H1 (cell line): ENCODE data around the gene PLBD1. TPM values are rescaled to one million over a fixed set of nuclear protein-coding genes. Genes with fewer than 3 reads are reported as not detected.

Experiments used
- CTCF ChIA-PET: fragments of 300-600 bp; sonication (Branson Sonifier 250); formaldehyde crosslinking; loops from one replicate; lab custom pipeline; 2021; ENCODE audit not compliant: partially characterized antibody; lab: Charles Lee
- POLR2A ChIA-PET: fragments of 300-600 bp; sonication (Branson Sonifier 250); formaldehyde crosslinking; loops from one replicate; lab custom pipeline; 2021; ENCODE audit warnings: inconsistent platforms; ENCODE audit not compliant: partially characterized antibody; lab: Charles Lee
- DNase-seq, 2 experiments: peaks; one replicate each; pipeline versions ENCODE4 v3.0.0 to v3.0.0-alpha.2; 2010 to 2022; ENCODE audit warnings: low spot score in 2 of 2, low read depth in 1 of 2, mixed read lengths in 1 of 2
- FAIRE-seq: peaks from 2 replicates; lab custom pipeline; 2011; peaks lifted over from hg19 to GRCh38; lab: Jason Lieb, UNC
- H2AFZ ChIP-seq: 2 replicates; pipeline ENCODE4 v1.8.1; 2012; ENCODE audit warnings: low read length, inconsistent platforms
- H2AK5ac ChIP-seq: 2 replicates; pipeline ENCODE4 v1.6.1; 2013; ENCODE audit warnings: low read depth, low read length
- H2BK120ac ChIP-seq: replicated peaks from 2 replicates; pipeline ENCODE3; 2013; ENCODE audit warnings: low read depth, low read length, inconsistent platforms
- H2BK12ac ChIP-seq: 2 replicates; pipeline ENCODE4 v1.6.1; 2013; ENCODE audit warnings: low read depth, low read length
- H2BK15ac ChIP-seq: 2 replicates; pipeline ENCODE4 v1.6.1; 2013; ENCODE audit warnings: low read length
- H2BK20ac ChIP-seq: 2 replicates; pipeline ENCODE4 v1.6.1; 2013; ENCODE audit warnings: low read length
- H2BK5ac ChIP-seq: 2 replicates; pipeline ENCODE4 v1.6.1; 2013; ENCODE audit warnings: low read depth, low read length
- H3K14ac ChIP-seq: 2 replicates; pipeline ENCODE4 v1.6.1; 2013; ENCODE audit warnings: inconsistent platforms; ENCODE audit not compliant: insufficient read length
- H3K18ac ChIP-seq: 2 replicates; pipeline ENCODE4 v1.6.1; 2013; ENCODE audit warnings: low read length; ENCODE audit errors: extremely low read depth
- H3K23ac ChIP-seq: 2 replicates; pipeline ENCODE4 v1.6.1; 2013; ENCODE audit warnings: inconsistent platforms; ENCODE audit not compliant: insufficient read length
- H3K23me2 ChIP-seq: 2 replicates; pipeline ENCODE4 v1.6.1; 2013; ENCODE audit warnings: low read depth, low read length
- H3K27ac ChIP-seq: 2 replicates; pipeline ENCODE4 v1.6.1; 2011; ENCODE audit warnings: low read depth, low read length, inconsistent platforms
- H3K27me3 ChIP-seq, 4 experiments: replicated peaks in 1 of 4; 1 replicate in 1 of 4; 2 replicates in 3 of 4; pipeline versions ENCODE4 v1.6.1 to v1.8.1; 2011 to 2013; ENCODE audit warnings: low read length in 3 of 4, mild to moderate bottlenecking in 3 of 4, inconsistent platforms in 2 of 4, mixed read lengths in 2 of 4, moderate library complexity in 1 of 4; ENCODE audit not compliant: control insufficient read depth in 3 of 4, insufficient read depth in 3 of 4; ENCODE audit errors: extremely low read depth in 1 of 4
- H3K36me3 ChIP-seq, 4 experiments: 2 replicates each; pipeline versions ENCODE4 v1.6.1 to v1.8.1; 2011 to 2013; ENCODE audit warnings: mild to moderate bottlenecking in 4 of 4, low read length in 3 of 4, moderate library complexity in 2 of 4, control low read depth in 1 of 4, inconsistent platforms in 1 of 4; ENCODE audit not compliant: insufficient read depth in 4 of 4, control insufficient read depth in 2 of 4
- H3K4ac ChIP-seq: replicated peaks from 2 replicates; pipeline ENCODE3; 2013; ENCODE audit warnings: low read length, low read depth, mixed read lengths, inconsistent platforms; ENCODE audit not compliant: insufficient read length
- H3K4me1 ChIP-seq, 4 experiments: replicated peaks in 1 of 4; 1 replicate in 1 of 4; 2 replicates in 3 of 4; pipeline versions ENCODE4 v1.6.1 to v1.8.1; 2011 to 2013; ENCODE audit warnings: low read length in 3 of 4, inconsistent platforms in 2 of 4, mixed read lengths in 1 of 4; ENCODE audit not compliant: insufficient read depth in 4 of 4, control insufficient read depth in 3 of 4
- H3K4me2 ChIP-seq, 2 experiments: 2 replicates each; pipeline versions ENCODE4 v1.6.1 to v1.8.1; 2011 to 2013; ENCODE audit warnings: low read depth in 2 of 2, low read length in 2 of 2, control low read depth in 1 of 2, inconsistent platforms in 1 of 2, mild to moderate bottlenecking in 1 of 2; ENCODE audit not compliant: insufficient read depth in 1 of 2
- H3K4me3 ChIP-seq, 4 experiments: fragments of 200-600, 300-600 bp in 1 of 4; sonication (generic), shearing (Covaris generic), sonication (Bioruptor Twin) in 1 of 4; 2 replicates each; pipeline versions ENCODE4 v1.5.1 to v1.8.1; 2011 to 2016; ENCODE audit warnings: low read length in 4 of 4, low read depth in 3 of 4, control low read depth in 2 of 4, inconsistent platforms in 2 of 4, mild to moderate bottlenecking in 2 of 4, mixed read lengths in 1 of 4, moderate library complexity in 1 of 4; ENCODE audit not compliant: insufficient read depth in 2 of 4; ENCODE audit errors: extremely low read depth in 1 of 4
- H3K56ac ChIP-seq: replicated peaks from 2 replicates; pipeline ENCODE3; 2013; ENCODE audit warnings: low read depth, mild to moderate bottlenecking, mixed read lengths, low read length, inconsistent platforms; ENCODE audit not compliant: insufficient read length
- H3K79me1 ChIP-seq: 2 replicates; pipeline ENCODE4 v1.6.1; 2013; ENCODE audit warnings: low read depth, low read length, control low read depth
- H3K79me2 ChIP-seq, 2 experiments: 2 replicates each; pipeline versions ENCODE4 v1.6.1 to v1.8.1; 2012 to 2013; ENCODE audit warnings: low read length in 2 of 2, mild to moderate bottlenecking in 2 of 2, inconsistent platforms in 1 of 2; ENCODE audit not compliant: insufficient read depth in 2 of 2, control insufficient read depth in 1 of 2
- H3K9ac ChIP-seq, 4 experiments: replicated peaks in 1 of 4; 1 replicate in 1 of 4; 2 replicates in 3 of 4; pipeline versions ENCODE4 v1.6.1 to v1.8.1; 2011 to 2013; ENCODE audit warnings: low read depth in 3 of 4, low read length in 3 of 4, control low read depth in 2 of 4, mild to moderate bottlenecking in 2 of 4, moderate library complexity in 2 of 4, inconsistent platforms in 1 of 4; ENCODE audit errors: extremely low read depth in 1 of 4
- H3K9me3 ChIP-seq, 2 experiments: 2 replicates each; pipeline versions ENCODE4 v1.6.1 to v1.8.1; 2012 to 2013; ENCODE audit warnings: mild to moderate bottlenecking in 2 of 2, moderate library complexity in 2 of 2, control low read depth in 1 of 2, inconsistent platforms in 1 of 2, low read depth in 1 of 2, low read length in 1 of 2, mixed read lengths in 1 of 2; ENCODE audit not compliant: insufficient read depth in 2 of 2
- H4K20me1 ChIP-seq, 2 experiments: replicated peaks in 1 of 2; 2 replicates each; pipeline versions ENCODE3 to v1.8.1; 2011 to 2013; ENCODE audit warnings: inconsistent platforms in 2 of 2, low read length in 2 of 2, mild to moderate bottlenecking in 1 of 2; ENCODE audit not compliant: insufficient read depth in 2 of 2, control insufficient read depth in 1 of 2
- H4K5ac ChIP-seq: 2 replicates; pipeline ENCODE4 v1.6.1; 2013; ENCODE audit warnings: low read length, low read depth, mixed read lengths, inconsistent platforms; ENCODE audit not compliant: insufficient read length
- H4K8ac ChIP-seq: 2 replicates; pipeline ENCODE4 v1.8.0; 2013; ENCODE audit warnings: mild to moderate bottlenecking, moderate library complexity, low read length, inconsistent platforms; ENCODE audit not compliant: insufficient read depth; ENCODE audit errors: extremely low read depth
- H4K91ac ChIP-seq: replicated peaks from 2 replicates; pipeline ENCODE3; 2013; ENCODE audit warnings: low read length, mixed read lengths, inconsistent platforms; ENCODE audit not compliant: insufficient read length
- CHD2 ChIP-seq: IDR thresholded peaks from 2 replicates; pipeline ENCODE4 v1.6.1; 2012; ENCODE audit warnings: low read length, improper control_type of control experiment
- EZH2 ChIP-seq: fragments of 200-600 bp; sonication (generic); IDR thresholded peaks from 2 replicates; pipeline ENCODE4 v1.7.1; 2012; ENCODE audit warnings: low read depth, mild to moderate bottlenecking, moderate library complexity, low read length, inconsistent platforms; ENCODE audit not compliant: severe bottlenecking
- GTF2F1 ChIP-seq: IDR thresholded peaks from 2 replicates; pipeline ENCODE4 v1.6.1; 2012; ENCODE audit warnings: low read depth, low read length, improper control_type of control experiment, borderline replicate concordance
- HDAC2 ChIP-seq, 2 experiments: fragments of 300-600 bp in 1 of 2; sonication (generic) in 1 of 2; IDR thresholded peaks; 2 replicates each; pipeline ENCODE4 v1.6.1; 2011 to 2012; ENCODE audit warnings: low read depth in 2 of 2, low read length in 2 of 2, mild to moderate bottlenecking in 2 of 2, moderate library complexity in 2 of 2, borderline replicate concordance in 1 of 2, inconsistent platforms in 1 of 2
- JUND ChIP-seq: IDR thresholded peaks from 2 replicates; pipeline ENCODE4 v1.6.1; 2011; ENCODE audit warnings: mild to moderate bottlenecking, improper control_type of control experiment, low read length
- KDM4A ChIP-seq: IDR thresholded peaks from one replicate; pipeline ENCODE4 v1.7.1; 2012; ENCODE audit warnings: low read depth, mild to moderate bottlenecking, moderate library complexity, low read length, inconsistent platforms; ENCODE audit not compliant: severe bottlenecking
- NRF1 ChIP-seq: IDR thresholded peaks from 2 replicates; pipeline ENCODE4 v1.6.1; 2011; ENCODE audit warnings: mild to moderate bottlenecking, low read depth, low read length, improper control_type of control experiment
- POLR2A ChIP-seq, 2 experiments: IDR thresholded peaks; 1 replicate in 1 of 2; 2 replicates in 1 of 2; pipeline ENCODE4 v1.6.1; 2011; ENCODE audit warnings: low read depth in 2 of 2, low read length in 2 of 2, mild to moderate bottlenecking in 2 of 2; ENCODE audit errors: control extremely low read depth in 1 of 2
- RAD21 ChIP-seq, 2 experiments: IDR thresholded peaks in 1 of 2; conservative IDR thresholded peaks in 1 of 2; 2 replicates each; pipeline ENCODE4 v1.6.1; 2011; ENCODE audit warnings: low read depth in 2 of 2, low read length in 2 of 2, improper control_type of control experiment in 1 of 2, inconsistent platforms in 1 of 2, mild to moderate bottlenecking in 1 of 2, moderate library complexity in 1 of 2
- RNF2 ChIP-seq: fragments of 200-900, 300-1000 bp; sonication (generic); IDR thresholded peaks from 2 replicates; pipeline ENCODE4 v1.7.1; 2016; ENCODE audit warnings: borderline replicate concordance, low read depth, mild to moderate bottlenecking, antibody characterized with exemption, low read length; ENCODE audit not compliant: poor library complexity, severe bottlenecking; ENCODE audit errors: missing control alignments
- SIX5 ChIP-seq: IDR thresholded peaks from 2 replicates; pipeline ENCODE4 v1.6.1; 2011; ENCODE audit warnings: mild to moderate bottlenecking, low read depth, low read length
- SP2 ChIP-seq: IDR thresholded peaks from 2 replicates; pipeline ENCODE4 v1.6.1; 2012; ENCODE audit warnings: mild to moderate bottlenecking, low read length, inconsistent platforms
- TCF12 ChIP-seq: IDR thresholded peaks from 2 replicates; pipeline ENCODE4 v1.6.1; 2011; ENCODE audit warnings: low read depth, mild to moderate bottlenecking, low read length
- WGBS, 2 experiments: shearing (Covaris generic) in 1 of 2; methylation state at CpG; one replicate each; pipeline versions ENCODE4 v1.1.6 to v1.1.7; 2013 to 2015; ENCODE audit warnings: low lambda C conversion rate in 2 of 2, mixed read lengths in 2 of 2, inconsistent platforms in 1 of 2, low coverage in 1 of 2, missing lambda C conversion rate in 1 of 2; ENCODE audit not compliant: insufficient replicate concordance in 2 of 2, insufficient coverage in 1 of 2, insufficient read length in 1 of 2; ENCODE audit errors: extremely low coverage in 1 of 2, missing lambda C conversion rate in 1 of 2; 5-methylcytosine and 5-hydroxymethylcytosine counted together
- polyA plus RNA-seq, 7 experiments: library from polyadenylated mRNA; depleted of rRNA in 3 of 7; stranded (reverse) in 5 of 7; unstranded in 2 of 7; fragments of >200 nt in 5 of 7; fragments of 200-250 nt in 2 of 7; gene quantifications; 1 replicate in 5 of 7; 2 replicates in 1 of 7; 4 replicates in 1 of 7; pipeline versions ENCODE4 v1.2.1 to v1.2.3, GENCODE V29; 2011 to 2013; ENCODE audit warnings: missing spikeins in 2 of 7, mixed read lengths in 2 of 7
- total RNA-seq: library from RNA; stranded (reverse); fragmentation: NEBNext Ultra II Directional; extraction: Animal tissue kit (Norgen Biotek cat#: 25700); gene quantifications from 2 replicates; pipeline ENCODE4 v1.2.1, GENCODE V29; 2021

The PLBD1 gene
- total and polyA plus RNA-seq, 2 of the 8 experiments (the other 6 are each of a cell fraction or from before 2014, with no cell fraction given): 6.3 to 12.3 TPM

DNA sequence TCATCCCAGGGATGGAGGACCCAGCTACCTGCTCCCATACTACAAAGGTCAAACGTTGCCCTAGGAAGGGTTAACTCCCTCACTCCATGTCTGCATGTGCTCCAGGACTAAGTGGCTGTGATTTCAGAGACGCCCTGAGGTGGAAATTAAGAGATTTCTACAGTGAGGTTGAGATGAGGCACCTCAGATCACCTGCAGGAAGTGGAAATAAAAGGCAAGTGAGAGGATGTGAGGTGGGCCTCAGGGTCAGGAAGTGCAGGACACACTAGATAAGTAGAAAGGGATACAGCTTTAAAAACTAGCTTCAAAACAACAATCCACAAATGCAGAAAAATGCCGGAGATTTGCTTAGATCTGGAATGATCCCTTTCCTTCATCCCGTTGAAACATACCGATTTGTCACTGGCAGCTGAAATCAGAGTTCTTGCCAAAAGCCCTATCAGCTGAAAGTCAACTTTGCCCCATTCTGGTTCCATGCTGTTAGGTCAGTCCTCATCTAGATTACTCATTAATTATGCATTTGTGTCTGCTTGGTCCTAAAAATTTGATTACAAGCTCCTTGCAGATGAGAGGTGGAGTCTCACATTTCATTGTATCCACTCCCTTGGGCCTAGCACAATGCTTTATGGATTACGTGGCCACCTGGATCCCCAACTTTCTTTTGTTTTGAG, 6.6 kb downstream of the PLBD1 start:
- ChIA-PET POLR2A (no interaction called here), CTCF (interaction anchor here (0.6 to 4.5 kb wide), 3 partner anchors 10 to 401 kb away, joined by 3 to 24 read pairs (median 4); no protein-coding TSS in a partner anchor)
- Histone ChIP-seq H3K18ac (no peak overlapping the region), H3K79me2 (no peaks in the 10 kb centered on the region), H3K23ac (no peak overlapping the region), H3K79me1 (no peaks in the 10 kb centered on the region), H3K4me1 (no peaks in the 10 kb centered on the region; a peak in 1 of 7 replicates), H3K9ac (no peak overlapping the region), H3K36me3 (no peaks in the 10 kb centered on the region), H3K23me2 (no peaks in the 10 kb centered on the region), H2BK12ac (no peak overlapping the region), H3K4me3 (no peak overlapping the region), H3K27ac (no peak overlapping the region), H2AK5ac (no peak overlapping the region), H2BK15ac (no peak overlapping the region), H3K56ac (no peak overlapping the region), H3K4me2 (no peak overlapping the region), H4K20me1 (no peaks in the 10 kb centered on the region), H2BK120ac (no peak overlapping the region), H3K14ac (no peak overlapping the region), H2BK20ac (no peak overlapping the region), H4K5ac (no peak overlapping the region), H3K27me3 (no peaks in the 10 kb centered on the region), H4K91ac (no peak overlapping the region), H2BK5ac (no peak overlapping the region), H3K9me3 (no peaks in the 10 kb centered on the region), H4K8ac (no peak overlapping the region), H3K4ac (no peak overlapping the region), H2AFZ (no peak overlapping the region)
- WGBS, 2 experiments: 86% methylated on average over 6 of the region's 6 CpGs; no CpG with 5 or more reads in 1 of the 2 experiments
- DNase-seq (no peak), FAIRE-seq (no peak)
- TF ChIP-seq TCF12 (no peak), EZH2 (no peak), HDAC2 (IDR thresholded peaks at IDR 0.05; ENCODE audit: borderline replicate concordance in 1 of 2, low read depth in 2 of 2, low read length in 2 of 2) (no peak), POLR2A (IDR thresholded peaks at IDR 0.05; ENCODE audit: control extremely low read depth in 1 of 2, low read depth in 2 of 2, low read length in 2 of 2) (no peak), JUND (no peak), RAD21 (IDR thresholded peaks at IDR 0.05 in 1 of 2, conservative IDR thresholded peaks at IDR 0.05 in 1 of 2; ENCODE audit: low read depth in 2 of 2, low read length in 2 of 2) (no peak), SP2 (no peak), KDM4A (no peak), SIX5 (no peak), CHD2 (no peak), RNF2 (no peak), NRF1 (no peak), GTF2F1 (no peak)
